Fibroblast of lung (primary cell): ENCODE results near the gene SYTL1. TPM values are rescaled to one million over a fixed set of nuclear protein-coding genes. Genes with fewer than 3 reads are reported as not detected.

Experiments used
- DNase-seq, 2 donors: peaks; one replicate each; pipeline versions ENCODE4 v3.0.0 to v3.0.0-alpha.2; 2010; ENCODE audit warnings: low read depth in 2 of 2
- H2AFZ ChIP-seq: 2 replicates; pipeline ENCODE4 v1.5.1; 2012; ENCODE audit warnings: low read length, control low read depth, inconsistent platforms
- H3K27ac ChIP-seq: 2 replicates; pipeline ENCODE4 v1.5.1; 2011; ENCODE audit warnings: low read length, control low read depth; ENCODE audit not compliant: insufficient read depth
- H3K27me3 ChIP-seq: 2 replicates; pipeline ENCODE4 v1.5.1; 2011; ENCODE audit warnings: mild to moderate bottlenecking, low read length; ENCODE audit not compliant: control insufficient read depth, insufficient read depth
- H3K36me3 ChIP-seq: 2 replicates; pipeline ENCODE4 v1.5.1; 2011; ENCODE audit warnings: low read length; ENCODE audit not compliant: control insufficient read depth, insufficient read depth
- H3K4me1 ChIP-seq: 2 replicates; pipeline ENCODE4 v1.5.1; 2011; ENCODE audit warnings: low read length; ENCODE audit not compliant: control insufficient read depth, insufficient read depth; ENCODE audit errors: extremely low read depth
- H3K4me2 ChIP-seq: 2 replicates; pipeline ENCODE4 v1.5.1; 2011; ENCODE audit warnings: low read length, control low read depth; ENCODE audit not compliant: insufficient read depth; ENCODE audit errors: extremely low read depth
- H3K4me3 ChIP-seq, 4 experiments: fragments of 200-600 bp in 1 of 4; sonication (generic) in 1 of 4; replicated peaks in 1 of 4; 2 replicates each; pipeline ENCODE4 v1.5.1; 2011 to 2016; ENCODE audit warnings: low read length in 4 of 4, low read depth in 3 of 4, mild to moderate bottlenecking in 3 of 4, control low read depth in 2 of 4, inconsistent platforms in 1 of 4, mixed read lengths in 1 of 4; ENCODE audit not compliant: insufficient read depth in 1 of 4; ENCODE audit errors: control extremely low read depth in 1 of 4
- H3K79me2 ChIP-seq: 2 replicates; pipeline ENCODE4 v1.5.1; 2012; ENCODE audit warnings: mild to moderate bottlenecking, low read length, inconsistent platforms; ENCODE audit not compliant: control insufficient read depth, insufficient read depth
- H3K9ac ChIP-seq: 2 replicates; pipeline ENCODE4 v1.5.1; 2011; ENCODE audit warnings: mild to moderate bottlenecking, low read length, control low read depth; ENCODE audit not compliant: insufficient read depth
- H3K9me3 ChIP-seq: 2 replicates; pipeline ENCODE4 v1.5.1; 2012; ENCODE audit warnings: low read depth, low read length; ENCODE audit not compliant: control insufficient read depth, insufficient read depth
- H4K20me1 ChIP-seq: 2 replicates; pipeline ENCODE4 v1.5.1; 2011; ENCODE audit warnings: low read length; ENCODE audit not compliant: control insufficient read depth, insufficient read depth; ENCODE audit errors: extremely low read depth
- EZH2 ChIP-seq: IDR thresholded peaks from 2 replicates; pipeline ENCODE4 v1.5.1; 2012; ENCODE audit warnings: low read length, control low read depth, mild to moderate bottlenecking; ENCODE audit errors: missing control alignments
- polyA plus RNA-seq, 2 donors: library from polyadenylated mRNA; depleted of rRNA in 1 of 2; stranded (reverse) in 1 of 2; unstranded in 1 of 2; fragments of >200 nt; gene quantifications; 2 replicates each; pipeline ENCODE4 v1.2.1, GENCODE V29; 2011 to 2012; ENCODE audit warnings: missing spikeins in 1 of 2
- total RNA-seq: library from RNA; depleted of rRNA; stranded (reverse); fragments of >200 nt; gene quantifications from 2 replicates; pipeline ENCODE4 v1.2.1, GENCODE V29; 2014
- TF ChIP-seq, protein P1 (sequence below), 2 donors: IDR thresholded peaks in 1 of 2; conservative IDR thresholded peaks in 1 of 2; 1 replicate in 1 of 2; 2 replicates in 1 of 2; pipeline ENCODE4 v1.5.1; 2011 to 2012; ENCODE audit warnings: low read length in 2 of 2, control low read depth in 1 of 2, inconsistent platforms in 1 of 2, low read depth in 1 of 2, mild to moderate bottlenecking in 1 of 2

SYTL1 gene
- total and polyA plus RNA-seq, 2 donors (not counting 1 experiment from before 2014, with no cell fraction given): 0.02 to 0.17 TPM

DNA sequence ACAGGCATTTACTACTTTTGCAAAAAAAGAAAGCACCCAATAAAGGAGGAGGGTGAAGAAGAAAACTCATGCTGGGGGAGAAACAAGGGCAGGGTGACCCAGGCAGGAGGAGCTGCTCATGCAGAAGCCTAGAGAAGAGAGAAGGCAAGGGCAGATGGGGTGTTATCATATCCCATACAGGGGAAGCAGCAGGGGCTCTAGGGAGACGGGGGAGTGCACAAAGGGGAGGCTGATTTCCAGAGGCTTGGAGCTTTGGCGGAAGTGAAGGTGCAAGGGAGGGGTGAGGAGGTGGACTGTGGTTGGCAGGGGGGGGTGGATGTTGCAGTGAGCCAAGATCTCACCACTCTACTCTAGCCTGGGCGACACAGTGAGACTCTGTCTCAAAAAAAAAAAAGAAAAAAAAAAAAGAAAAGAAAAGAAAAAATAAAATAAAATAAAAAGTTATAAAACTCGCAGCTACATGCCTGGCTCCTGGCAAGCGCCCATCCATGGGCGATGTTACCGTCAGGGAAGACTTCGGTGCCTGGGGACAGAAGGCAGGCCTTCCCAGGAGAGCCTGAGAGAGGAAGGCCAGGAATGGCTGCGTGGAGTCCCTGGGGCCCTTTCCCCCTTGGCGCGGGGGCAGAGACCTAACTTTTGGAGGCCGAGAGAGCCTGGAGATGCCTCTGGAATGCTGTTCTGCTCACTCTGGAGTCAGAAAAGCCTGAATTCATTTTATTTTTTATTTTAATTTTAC, 36.1 kb downstream of the SYTL1 start:
- Histone ChIP-seq H2AFZ (no peak overlapping the region), H3K4me1 (no peaks in the 10 kb centered on the region), H3K4me2 (no peak overlapping the region), H3K9ac (no peak overlapping the region), H4K20me1 (no peaks in the 10 kb centered on the region), H3K9me3 (no peaks in the 10 kb centered on the region), H3K4me3 (no peak overlapping the region), H3K79me2 (no peaks in the 10 kb centered on the region), H3K27ac (no peak overlapping the region), H3K36me3 (no peaks in the 10 kb centered on the region), H3K27me3 (peaks cover 8% of the 10 kb centered on the region)
- TF ChIP-seq, protein P1, sequence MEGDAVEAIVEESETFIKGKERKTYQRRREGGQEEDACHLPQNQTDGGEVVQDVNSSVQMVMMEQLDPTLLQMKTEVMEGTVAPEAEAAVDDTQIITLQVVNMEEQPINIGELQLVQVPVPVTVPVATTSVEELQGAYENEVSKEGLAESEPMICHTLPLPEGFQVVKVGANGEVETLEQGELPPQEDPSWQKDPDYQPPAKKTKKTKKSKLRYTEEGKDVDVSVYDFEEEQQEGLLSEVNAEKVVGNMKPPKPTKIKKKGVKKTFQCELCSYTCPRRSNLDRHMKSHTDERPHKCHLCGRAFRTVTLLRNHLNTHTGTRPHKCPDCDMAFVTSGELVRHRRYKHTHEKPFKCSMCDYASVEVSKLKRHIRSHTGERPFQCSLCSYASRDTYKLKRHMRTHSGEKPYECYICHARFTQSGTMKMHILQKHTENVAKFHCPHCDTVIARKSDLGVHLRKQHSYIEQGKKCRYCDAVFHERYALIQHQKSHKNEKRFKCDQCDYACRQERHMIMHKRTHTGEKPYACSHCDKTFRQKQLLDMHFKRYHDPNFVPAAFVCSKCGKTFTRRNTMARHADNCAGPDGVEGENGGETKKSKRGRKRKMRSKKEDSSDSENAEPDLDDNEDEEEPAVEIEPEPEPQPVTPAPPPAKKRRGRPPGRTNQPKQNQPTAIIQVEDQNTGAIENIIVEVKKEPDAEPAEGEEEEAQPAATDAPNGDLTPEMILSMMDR (conservative IDR thresholded peaks at IDR 0.05 in 1 of 2, IDR thresholded peaks at IDR 0.05 in 1 of 2; ENCODE audit: low read depth in 1 of 2, low read length in 2 of 2): no peak
- no peak for TF ChIP-seq EZH2
- DNase-seq: no peak

GRCh38 chr1:27379564-27380122, 37.8 kb downstream of the SYTL1 start:
- Histone ChIP-seq H3K36me3 (no peaks in the 10 kb centered on the region), H3K9me3 (no peaks in the 10 kb centered on the region), H3K79me2 (no peaks in the 10 kb centered on the region), H3K27ac (no peak overlapping the region), H3K9ac (no peak overlapping the region), H2AFZ (no peak overlapping the region), H3K27me3 (peaks cover 5% of the 10 kb centered on the region), H3K4me2 (no peak overlapping the region), H3K4me1 (no peaks in the 10 kb centered on the region), H4K20me1 (no peaks in the 10 kb centered on the region), H3K4me3 (no peak overlapping the region)
- TF ChIP-seq EZH2: no peak
- TF ChIP-seq, protein P1 (conservative IDR thresholded peaks at IDR 0.05 in 1 of 2, IDR thresholded peaks at IDR 0.05 in 1 of 2; ENCODE audit: low read depth in 1 of 2, low read length in 2 of 2): no peak
- DNase-seq: no peak

- TF ChIP-seq, protein P1 (conservative IDR thresholded peaks at IDR 0.05 in 1 of 2, IDR thresholded peaks at IDR 0.05 in 1 of 2; ENCODE audit: low read depth in 1 of 2, low read length in 2 of 2): no peak
- TF ChIP-seq EZH2: no peak
- H2AFZ ChIP-seq: no peak overlapping the region
Observed at GRCh38 chr1:27380224-27380623, 38.4 kb downstream of the SYTL1 start.

More at GRCh38 chr1:27380224-27380623, 38.4 kb downstream of the SYTL1 start:
- Histone ChIP-seq H4K20me1 (no peaks in the 10 kb centered on the region), H3K79me2 (no peaks in the 10 kb centered on the region), H3K4me3 (no peak overlapping the region), H3K36me3 (no peaks in the 10 kb centered on the region), H3K27me3 (peaks cover 4% of the 10 kb centered on the region), H3K9ac (no peak overlapping the region), H3K4me2 (no peak overlapping the region), H3K9me3 (no peaks in the 10 kb centered on the region), H3K4me1 (no peaks in the 10 kb centered on the region), H3K27ac (no peak overlapping the region)
- DNase-seq: no peak
